Astrocyte (in vitro differentiated cells and primary cell): ENCODE results near the gene SPP1. TPM values are rescaled to one million over a fixed set of nuclear protein-coding genes. Genes with fewer than 3 reads are reported as not detected.

Source experiments
- DNase-seq: peaks from one replicate; pipeline ENCODE4 v3.0.0-alpha.2; 2010; ENCODE audit warnings: low read depth
- FAIRE-seq: peaks from 2 replicates; lab custom pipeline; 2011; peaks lifted over from hg19 to GRCh38; lab: Jason Lieb, UNC
- H2AFZ ChIP-seq: 2 replicates; pipeline ENCODE4 v1.6.0; 2012; ENCODE audit warnings: low read depth, low read length, inconsistent platforms
- H3K27ac ChIP-seq: 2 replicates; pipeline ENCODE4 v1.5.1; 2011; ENCODE audit warnings: low read depth, low read length, inconsistent platforms
- H3K27me3 ChIP-seq: 2 replicates; pipeline ENCODE4 v1.6.0; 2011; ENCODE audit warnings: low read length, inconsistent platforms; ENCODE audit not compliant: insufficient read depth
- H3K36me3 ChIP-seq: 2 replicates; pipeline ENCODE4 v1.5.1; 2011; ENCODE audit warnings: low read length, inconsistent platforms; ENCODE audit not compliant: insufficient read depth
- H3K4me1 ChIP-seq: 2 replicates; pipeline ENCODE4 v1.5.1; 2011; ENCODE audit warnings: low read length, inconsistent platforms; ENCODE audit not compliant: insufficient read depth
- H3K4me2 ChIP-seq: 2 replicates; pipeline ENCODE4 v1.6.0; 2012; ENCODE audit warnings: low read length, inconsistent platforms
- H3K4me3 ChIP-seq: 2 replicates; pipeline ENCODE4 v1.5.1; 2011; ENCODE audit warnings: low read depth, mild to moderate bottlenecking, low read length, inconsistent platforms; ENCODE audit not compliant: insufficient read depth
- H3K79me2 ChIP-seq: 2 replicates; pipeline ENCODE4 v1.6.0; 2012; ENCODE audit warnings: mild to moderate bottlenecking, low read length, inconsistent platforms; ENCODE audit not compliant: insufficient read depth
- H3K9ac ChIP-seq: 2 replicates; pipeline ENCODE4 v1.6.0; 2012; ENCODE audit warnings: mild to moderate bottlenecking, low read length, inconsistent platforms
- H3K9me3 ChIP-seq: 2 replicates; pipeline ENCODE4 v1.5.1; 2012; ENCODE audit warnings: low read depth, mild to moderate bottlenecking, low read length, inconsistent platforms; ENCODE audit not compliant: insufficient read depth
- H4K20me1 ChIP-seq: 2 replicates; pipeline ENCODE4 v1.6.0; 2012; ENCODE audit warnings: low read length, inconsistent platforms; ENCODE audit not compliant: insufficient read depth
- H3K27ac Mint-ChIP-seq: one replicate; pipeline ENCODE4 v1.8.0; 2021; ENCODE audit warnings: mild to moderate bottlenecking, mixed read lengths; ENCODE audit not compliant: unreplicated experiment
- H3K27me3 Mint-ChIP-seq: one replicate; pipeline ENCODE4 v1.8.0; 2021; ENCODE audit warnings: low read depth, mixed read lengths; ENCODE audit not compliant: unreplicated experiment
- H3K36me3 Mint-ChIP-seq: one replicate; pipeline ENCODE4 v1.8.0; 2021; ENCODE audit warnings: low read depth, mixed read lengths; ENCODE audit not compliant: unreplicated experiment
- H3K4me1 Mint-ChIP-seq: one replicate; pipeline ENCODE4 v1.8.0; 2021; ENCODE audit warnings: low read depth, mixed read lengths; ENCODE audit not compliant: unreplicated experiment
- H3K4me3 Mint-ChIP-seq: one replicate; pipeline ENCODE4 v1.8.0; 2021; ENCODE audit warnings: mild to moderate bottlenecking, moderate library complexity, mixed read lengths; ENCODE audit not compliant: unreplicated experiment
- H3K9me3 Mint-ChIP-seq: one replicate; pipeline ENCODE4 v1.8.0; 2021; ENCODE audit warnings: mild to moderate bottlenecking, mixed read lengths; ENCODE audit not compliant: unreplicated experiment
- EZH2 ChIP-seq: IDR thresholded peaks from 2 replicates; pipeline ENCODE4 v1.6.1; 2012; ENCODE audit warnings: mild to moderate bottlenecking, low read length, inconsistent platforms; ENCODE audit not compliant: insufficient read depth
- total RNA-seq: library from RNA; stranded (reverse); gene quantifications from 2 replicates; pipeline ENCODE4 v1.2.1, GENCODE V29; 2021
- TF ChIP-seq, protein P1 (sequence below): IDR thresholded peaks from 2 replicates; pipeline ENCODE4 v1.5.1; 2011; ENCODE audit warnings: low read depth, mild to moderate bottlenecking, inconsistent platforms, low read length, moderate library complexity; ENCODE audit not compliant: insufficient read depth

The SPP1 gene
- total RNA-seq, 1 donor from 2014 or later = 217 TPM

DNA sequence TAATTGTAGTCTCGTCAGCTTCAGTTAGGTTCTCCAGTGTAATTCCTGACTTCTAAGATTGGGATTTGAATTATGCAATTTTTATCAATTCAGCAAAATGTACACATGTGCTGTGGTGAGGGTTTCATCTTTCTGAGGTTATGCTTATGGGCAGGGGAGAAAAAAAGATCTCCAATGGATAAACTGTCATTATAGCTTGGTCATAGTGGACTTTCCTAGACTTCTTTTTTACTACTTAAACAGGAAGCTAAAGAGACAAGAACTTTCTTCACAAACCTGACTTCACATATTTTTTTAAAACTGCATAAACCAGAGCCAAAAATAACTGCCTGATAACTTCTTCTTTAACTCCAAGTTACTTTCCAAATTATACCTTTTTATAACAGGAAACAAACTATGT is 21.7 kb upstream of the SPP1 start:
- no peaks in the 10 kb centered on the region for H3K9me3 ChIP-seq
- H3K4me2 ChIP-seq = no peak overlapping the region
- peaks cover 8% of the 10 kb centered on the region for H3K4me1 ChIP-seq
- Mint-ChIP-seq H3K36me3 (no peaks in the 10 kb centered on the region), H3K9me3 (no peaks in the 10 kb centered on the region), H3K4me3 (no peak overlapping the region), H3K27ac (no peak overlapping the region), H3K27me3 (no peaks in the 10 kb centered on the region), H3K4me1 (peaks cover 12% of the 10 kb centered on the region)
- H3K36me3 ChIP-seq = no peaks in the 10 kb centered on the region
- no peak overlapping the region for H3K27ac ChIP-seq
- no peaks in the 10 kb centered on the region for H3K79me2 ChIP-seq
- peak; percentile 51 for DNase-seq
- no peak overlapping the region for H3K4me3 ChIP-seq
- FAIRE-seq = no peak
- H4K20me1 ChIP-seq = no peaks in the 10 kb centered on the region
- H2AFZ ChIP-seq = no peak overlapping the region
- H3K27me3 ChIP-seq = no peaks in the 10 kb centered on the region
- TF ChIP-seq EZH2 = no peak
- TF ChIP-seq, protein P1, sequence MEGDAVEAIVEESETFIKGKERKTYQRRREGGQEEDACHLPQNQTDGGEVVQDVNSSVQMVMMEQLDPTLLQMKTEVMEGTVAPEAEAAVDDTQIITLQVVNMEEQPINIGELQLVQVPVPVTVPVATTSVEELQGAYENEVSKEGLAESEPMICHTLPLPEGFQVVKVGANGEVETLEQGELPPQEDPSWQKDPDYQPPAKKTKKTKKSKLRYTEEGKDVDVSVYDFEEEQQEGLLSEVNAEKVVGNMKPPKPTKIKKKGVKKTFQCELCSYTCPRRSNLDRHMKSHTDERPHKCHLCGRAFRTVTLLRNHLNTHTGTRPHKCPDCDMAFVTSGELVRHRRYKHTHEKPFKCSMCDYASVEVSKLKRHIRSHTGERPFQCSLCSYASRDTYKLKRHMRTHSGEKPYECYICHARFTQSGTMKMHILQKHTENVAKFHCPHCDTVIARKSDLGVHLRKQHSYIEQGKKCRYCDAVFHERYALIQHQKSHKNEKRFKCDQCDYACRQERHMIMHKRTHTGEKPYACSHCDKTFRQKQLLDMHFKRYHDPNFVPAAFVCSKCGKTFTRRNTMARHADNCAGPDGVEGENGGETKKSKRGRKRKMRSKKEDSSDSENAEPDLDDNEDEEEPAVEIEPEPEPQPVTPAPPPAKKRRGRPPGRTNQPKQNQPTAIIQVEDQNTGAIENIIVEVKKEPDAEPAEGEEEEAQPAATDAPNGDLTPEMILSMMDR = no peak
- no peak overlapping the region for H3K9ac ChIP-seq

DNA sequence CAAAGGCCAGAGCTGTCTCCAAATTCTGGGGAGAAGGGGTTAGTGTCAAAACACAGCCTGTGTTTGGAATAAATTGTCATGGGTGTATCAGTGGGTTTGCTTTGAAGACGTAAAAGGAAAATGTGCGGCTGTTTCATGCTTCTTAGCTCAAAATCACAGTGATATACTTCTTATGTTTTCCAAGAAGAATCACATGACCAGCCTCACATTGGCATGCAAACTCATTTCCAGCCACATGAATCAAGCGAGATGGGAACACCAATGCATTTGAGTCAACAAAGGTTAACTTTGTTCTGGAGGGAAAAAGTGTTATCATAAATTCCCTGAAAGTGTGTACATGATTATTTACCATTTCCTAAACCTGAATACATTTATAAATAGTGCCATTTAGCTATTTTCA is 19.0 kb upstream of the SPP1 start:
- no peak for FAIRE-seq
- Mint-ChIP-seq H3K4me1 (peaks cover 4% of the 10 kb centered on the region), H3K4me3 (no peak overlapping the region), H3K27me3 (no peaks in the 10 kb centered on the region), H3K36me3 (no peaks in the 10 kb centered on the region), H3K9me3 (no peaks in the 10 kb centered on the region), H3K27ac (no peak overlapping the region)
- Histone ChIP-seq H3K36me3 (no peaks in the 10 kb centered on the region), H3K4me2 (no peak overlapping the region), H3K9me3 (no peaks in the 10 kb centered on the region), H2AFZ (no peak overlapping the region), H3K79me2 (no peaks in the 10 kb centered on the region), H3K9ac (no peak overlapping the region), H4K20me1 (no peaks in the 10 kb centered on the region), H3K4me3 (no peak overlapping the region), H3K27me3 (no peaks in the 10 kb centered on the region), H3K27ac (no peak overlapping the region), H3K4me1 (no peaks in the 10 kb centered on the region)
- no peak for TF ChIP-seq EZH2
- TF ChIP-seq, protein P1 = no peak
- DNase-seq = no peak

DNA sequence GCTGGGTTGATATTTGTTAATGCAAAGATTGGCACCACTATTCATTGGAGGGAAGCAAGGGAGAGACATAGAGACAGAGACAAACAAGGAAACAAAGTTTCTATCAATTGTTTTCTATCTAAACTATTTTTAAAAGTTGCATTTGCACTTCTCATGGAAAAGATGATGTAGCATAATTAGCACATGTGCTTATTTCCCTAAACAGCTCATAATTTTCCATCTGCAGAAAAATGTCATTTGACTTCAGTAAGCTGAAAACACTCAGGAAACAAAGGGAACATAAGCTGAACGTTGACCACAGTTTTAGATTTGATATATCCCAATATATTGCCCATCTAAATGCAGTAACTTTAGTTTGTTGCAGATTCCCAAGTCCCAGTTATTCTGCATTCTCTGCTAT is 18.5 kb upstream of the SPP1 start:
- no peaks in the 10 kb centered on the region for H3K36me3 Mint-ChIP-seq
- H3K9me3 ChIP-seq = no peaks in the 10 kb centered on the region
- peaks cover 4% of the 10 kb centered on the region for H3K4me1 ChIP-seq
- H3K9me3 Mint-ChIP-seq = no peaks in the 10 kb centered on the region
- H3K79me2 ChIP-seq = no peaks in the 10 kb centered on the region
- no peak overlapping the region for H3K4me2 ChIP-seq
- no peak overlapping the region for H3K4me3 Mint-ChIP-seq
- H3K4me3 ChIP-seq = no peak overlapping the region
- no peak overlapping the region for H3K27ac Mint-ChIP-seq
- FAIRE-seq (no peak), DNase-seq (no peak)
- no peak for TF ChIP-seq EZH2
- TF ChIP-seq, protein P1 = no peak
- no peak overlapping the region for H2AFZ ChIP-seq
- H3K36me3 ChIP-seq = no peaks in the 10 kb centered on the region
- no peaks in the 10 kb centered on the region for H3K27me3 ChIP-seq
- H3K27me3 Mint-ChIP-seq = no peaks in the 10 kb centered on the region
- H4K20me1 ChIP-seq = no peaks in the 10 kb centered on the region
- no peak overlapping the region for H3K27ac ChIP-seq
- peaks cover 9% of the 10 kb centered on the region for H3K4me1 Mint-ChIP-seq
- H3K9ac ChIP-seq = no peak overlapping the region
